Naive thymus-derived CD4-positive, alpha-beta T cell (primary cell): ENCODE data around the gene NOG. TPM values are rescaled to one million over a fixed set of nuclear protein-coding genes. Genes with fewer than 3 reads are reported as not detected.

Source experiments
- ATAC-seq: fragments of 150-1000 bp; cut with Tn5 transposase; 2 replicates; pipeline ENCODE4 v1.10.0; 2021; ENCODE audit warnings: mild to moderate bottlenecking, moderate library complexity
- CTCF ChIA-PET: fragments of 350-600 bp; sonication (Branson Sonifier 250); formaldehyde crosslinking; loops from one replicate; lab custom pipeline; 2021; ENCODE audit warnings: antibody characterized with exemption; lab: Charles Lee
- POLR2A ChIA-PET: fragments of 350-600 bp; sonication (Branson Sonifier 250); formaldehyde crosslinking; loops from one replicate; lab custom pipeline; 2021; ENCODE audit warnings: antibody characterized with exemption, inconsistent platforms; lab: Charles Lee
- DNase-seq, 9 donors: peaks; one replicate each; pipeline versions ENCODE4 v3.0.0 to v3.0.0-alpha.2; 2020 to 2022; ENCODE audit warnings: mixed read lengths in 1 of 9
- H3K27ac ChIP-seq: one replicate; pipeline ENCODE4 v1.7.0; 2013; ENCODE audit warnings: mild to moderate bottlenecking, low read depth, low read length, moderate library complexity
- H3K27me3 ChIP-seq, 2 donors: one replicate each; pipeline ENCODE4 v1.7.0; 2013; ENCODE audit warnings: low read length in 2 of 2, mild to moderate bottlenecking in 2 of 2, moderate library complexity in 2 of 2; ENCODE audit not compliant: control insufficient read depth in 2 of 2, insufficient read depth in 2 of 2
- H3K36me3 ChIP-seq, 3 experiments: 1 replicate in 2 of 3; 2 replicates in 1 of 3; pipeline ENCODE4 v1.7.0; 2013; ENCODE audit warnings: low read length in 3 of 3, mild to moderate bottlenecking in 3 of 3, moderate library complexity in 1 of 3; ENCODE audit not compliant: insufficient read depth in 3 of 3, control insufficient read depth in 2 of 3
- H3K4me1 ChIP-seq, 2 donors: one replicate each; pipeline ENCODE4 v1.7.0; 2013; ENCODE audit warnings: low read length in 2 of 2, mild to moderate bottlenecking in 2 of 2, moderate library complexity in 1 of 2; ENCODE audit not compliant: control insufficient read depth in 2 of 2, insufficient read depth in 2 of 2
- H3K4me3 ChIP-seq: 2 replicates; pipeline ENCODE4 v1.7.0; 2013; ENCODE audit warnings: mild to moderate bottlenecking, low read length
- H3K9me3 ChIP-seq, 3 experiments: 1 replicate in 2 of 3; 2 replicates in 1 of 3; pipeline ENCODE4 v1.7.0; 2013; ENCODE audit warnings: low read length in 3 of 3; ENCODE audit not compliant: control insufficient read depth in 2 of 3
- H3K27ac Mint-ChIP-seq, 9 donors: one replicate each; pipeline ENCODE4 v1.8.0; 2020 to 2022; ENCODE audit warnings: mixed read lengths in 9 of 9, mild to moderate bottlenecking in 8 of 9, moderate library complexity in 5 of 9, inconsistent platforms in 2 of 9
- H3K27me3 Mint-ChIP-seq, 5 donors: one replicate each; pipeline ENCODE4 v1.8.0; 2021 to 2022; ENCODE audit warnings: mixed read lengths in 5 of 5, mild to moderate bottlenecking in 1 of 5
- H3K36me3 Mint-ChIP-seq, 5 donors: one replicate each; pipeline ENCODE4 v1.8.0; 2020 to 2022; ENCODE audit warnings: mixed read lengths in 5 of 5, mild to moderate bottlenecking in 3 of 5, inconsistent platforms in 1 of 5
- H3K4me1 Mint-ChIP-seq, 7 donors: one replicate each; pipeline ENCODE4 v1.8.0; 2020 to 2022; ENCODE audit warnings: mixed read lengths in 7 of 7, mild to moderate bottlenecking in 3 of 7, inconsistent platforms in 1 of 7
- H3K4me3 Mint-ChIP-seq, 10 donors: one replicate each; pipeline ENCODE4 v1.8.0; 2020 to 2022; ENCODE audit warnings: mild to moderate bottlenecking in 10 of 10, mixed read lengths in 10 of 10, moderate library complexity in 6 of 10, inconsistent platforms in 2 of 10
- H3K9me3 Mint-ChIP-seq, 11 donors: one replicate each; pipeline ENCODE4 v1.8.0; 2020 to 2022; ENCODE audit warnings: mixed read lengths in 11 of 11, mild to moderate bottlenecking in 4 of 11, inconsistent platforms in 1 of 11, moderate library complexity in 1 of 11
- intact Hi-C, 2 donors: fragments of 100-400 bp; cut with micrococcal nuclease; formaldehyde crosslinking; loops; one replicate each; pipeline ENCODE4 v1.15.1; 2023
- polyA plus RNA-seq, 2 donors: library from polyadenylated mRNA; unstranded; fragments of 300-500 nt; fragmentation: Illumina TruSeq; gene quantifications; one replicate each; pipeline ENCODE4 v1.2.3, GENCODE V29; 2021
- total RNA-seq, 6 experiments: library from RNA in 5 of 6; stranded (reverse) in 5 of 6; gene quantifications; 1 replicate in 5 of 6; 2 replicates in 1 of 6; pipeline ENCODE4 v1.2.3 and lab custom pipeline; 2021 to 2026

Gene NOG
- total and polyA plus RNA-seq, 7 experiments from 2014 or later, result 0.12 to 169 (median 65.1) TPM

DNA sequence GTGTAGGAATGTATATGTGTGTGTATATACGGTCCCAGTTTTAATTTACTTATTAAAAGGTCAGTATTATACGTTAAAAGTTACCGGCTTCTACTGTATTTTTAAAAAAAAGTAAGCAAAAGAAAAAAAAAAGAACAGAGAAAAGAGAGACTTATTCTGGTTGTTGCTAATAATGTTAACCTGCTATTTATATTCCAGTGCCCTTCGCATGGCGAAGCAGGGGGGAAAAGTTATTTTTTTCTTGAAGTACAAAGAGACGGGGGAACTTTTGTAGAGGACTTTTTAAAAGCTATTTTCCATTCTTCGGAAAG, 1.6 kb downstream of the NOG start:
- Histone ChIP-seq H3K27ac (peak overlapping the region; percentile 71), H3K4me3 (peak overlapping the region; percentile 83), H3K36me3 (peaks cover 0 to 8% (median 0%) of the 10 kb centered on the region in 3 experiments), H3K27me3 (peaks cover 0 to 8% of the 10 kb centered on the region in 2 donors), H3K9me3 (no peaks in the 10 kb centered on the region), H3K4me1 (peaks cover 12 to 23% of the 10 kb centered on the region in 2 donors)
- intact Hi-C loops, result loop anchor here in 1 of 2 donors (5.0 to 10.0 kb wide), 5 partner anchors 317 to 1920 kb away; partner anchors contain the start of genes COIL, MMD, MTMR4 and TRIM25
- Mint-ChIP-seq H3K27ac (peak overlapping the region in 8 of 9 donors; percentile 85 to 99 (median 90)), H3K4me3 (peak overlapping the region in 9 of 10 donors; percentile 76 to 97 (median 94)), H3K36me3 (peaks cover 0 to 2% (median 0%) of the 10 kb centered on the region in 5 donors), H3K27me3 (peaks cover 0 to 66% (median 16%) of the 10 kb centered on the region in 5 donors), H3K9me3 (peaks cover 0 to 3% (median 0%) of the 10 kb centered on the region in 11 donors), H3K4me1 (peaks cover 25 to 42% (median 29%) of the 10 kb centered on the region in 7 donors)
- ATAC-seq, result no peak
- DNase-seq, result peak in 2 of 9 donors; percentile 15 to 19
- POLR2A ChIA-PET, result interaction anchor here (0.6 to 13.8 kb wide), 18 partner anchors 11 to 1740 kb away, joined by 3 to 347 read pairs (median 4); partner anchors contain the start of gene DGKE
- CTCF ChIA-PET, result interaction anchor here (0.6 to 3.0 kb wide), 8 partner anchors 8 to 1070 kb away, joined by 3 to 29 read pairs (median 4); no protein-coding TSS in a partner anchor

DNA sequence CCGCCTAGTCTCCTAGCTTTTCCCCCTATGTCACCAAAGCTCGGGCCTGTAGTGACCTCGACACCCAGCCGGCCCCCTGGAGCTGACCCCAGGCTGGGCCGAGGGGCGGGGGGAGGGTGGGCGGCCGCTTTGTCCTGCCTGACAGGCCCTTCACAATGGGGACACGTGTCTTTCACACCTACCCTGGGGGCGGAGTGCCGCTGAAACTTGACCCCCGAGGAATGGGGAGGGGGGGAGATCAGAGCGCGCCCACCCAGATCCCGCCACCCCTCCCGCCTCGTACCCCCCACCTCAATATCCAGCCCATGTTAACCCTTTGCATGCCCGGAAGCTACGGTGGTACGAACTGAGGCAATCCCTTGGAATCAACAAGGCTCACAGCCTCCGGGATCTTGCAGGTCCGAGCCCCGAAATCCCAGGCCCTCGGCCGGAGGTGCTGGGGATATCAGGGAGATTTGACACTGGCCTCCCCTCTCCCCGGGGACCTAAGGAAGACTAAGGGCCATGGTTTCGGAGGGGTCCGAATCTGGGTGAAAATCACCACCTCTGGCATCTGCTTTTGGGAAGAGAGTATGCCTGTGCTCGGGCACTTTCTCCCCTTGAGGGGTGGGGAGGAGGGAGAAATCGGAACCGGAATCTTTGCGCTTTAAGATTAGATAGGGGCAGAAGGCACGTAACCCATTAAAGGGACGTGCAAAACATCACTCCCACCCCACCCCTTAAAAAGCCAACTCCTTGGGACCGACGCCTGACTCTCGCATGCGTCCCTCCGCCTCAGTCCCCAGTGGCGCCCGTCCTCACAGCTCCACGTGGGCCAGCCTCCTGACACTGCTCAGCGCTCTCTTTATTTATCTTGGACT, 2.6 kb downstream of the NOG start:
- DNase-seq (peak in 4 of 9 donors; percentile 5 to 33 (median 24)), ATAC-seq (no peak)
- peaks cover 0 to 8% of the 10 kb centered on the region in 2 donors for H3K27me3 ChIP-seq
- intact Hi-C loops, result loop anchor here in 1 of 2 donors (5.0 to 10.0 kb wide), 5 partner anchors 316 to 1919 kb away; partner anchors contain the start of genes COIL, MMD, MTMR4 and TRIM25
- ChIA-PET CTCF (interaction anchor here (0.7 to 3.0 kb wide), 6 partner anchors 31 to 183 kb away, joined by 3 to 22 read pairs (median 3); no protein-coding TSS in a partner anchor), POLR2A (interaction anchor here (0.6 to 13.8 kb wide), 11 partner anchors 10 to 1739 kb away, joined by 3 to 347 read pairs (median 12); no protein-coding TSS in a partner anchor)
- peak overlapping the region; percentile 72 for H3K4me3 ChIP-seq
- Mint-ChIP-seq H3K4me1 (peaks cover 25 to 52% (median 38%) of the 10 kb centered on the region in 7 donors), H3K4me3 (peak overlapping the region; percentile 76 to 97 (median 94)), H3K9me3 (peaks cover 0 to 3% (median 0%) of the 10 kb centered on the region in 11 donors), H3K27me3 (peaks cover 0 to 58% (median 11%) of the 10 kb centered on the region in 5 donors), H3K36me3 (peaks cover 0 to 2% (median 0%) of the 10 kb centered on the region in 5 donors), H3K27ac (peak overlapping the region in 8 of 9 donors; percentile 94 to 99 (median 98))
- peaks cover 0 to 8% (median 0%) of the 10 kb centered on the region in 3 experiments for H3K36me3 ChIP-seq
- H3K9me3 ChIP-seq, result no peaks in the 10 kb centered on the region
- H3K4me1 ChIP-seq, result peaks cover 12 to 33% of the 10 kb centered on the region in 2 donors
- H3K27ac ChIP-seq, result peak overlapping the region; percentile 71

DNA sequence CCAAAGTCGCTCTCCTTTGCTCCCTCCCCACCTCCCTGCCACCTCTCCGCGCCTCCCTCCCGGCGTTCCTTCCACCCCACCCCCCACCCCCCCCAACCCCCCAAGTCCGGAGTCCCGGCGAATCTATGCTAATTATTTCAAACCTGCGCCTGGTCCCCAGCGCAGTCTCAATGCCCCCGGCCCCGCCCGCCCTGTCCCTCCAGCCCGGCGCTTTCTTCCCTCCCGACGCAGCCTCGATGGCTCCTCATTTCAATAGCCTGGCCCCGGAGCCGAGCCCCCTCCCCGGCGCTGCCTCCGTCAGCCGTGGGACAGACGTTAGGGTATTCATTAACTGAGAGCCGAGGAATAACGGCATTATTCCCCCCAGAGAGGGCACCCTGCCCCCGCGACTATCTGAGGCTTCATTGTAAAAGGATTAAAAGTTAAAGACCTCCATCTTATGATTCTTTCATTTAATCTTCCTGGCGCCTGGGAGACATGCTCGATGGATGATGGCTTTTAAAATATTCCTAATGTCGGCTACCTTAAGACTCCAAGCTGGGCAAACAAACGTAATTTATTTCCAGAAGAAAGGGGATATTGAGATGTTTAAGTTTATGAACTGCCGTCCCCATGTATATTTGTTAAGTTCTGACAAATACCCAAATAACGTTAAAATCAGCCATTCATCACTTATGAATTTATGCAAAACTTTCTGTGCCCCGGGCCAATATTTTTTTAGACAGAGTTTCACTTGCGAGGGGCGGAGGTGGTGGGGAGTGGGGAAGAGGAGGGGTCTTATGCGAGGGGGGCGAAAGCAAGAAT, 3.4 kb downstream of the NOG start:
- peaks cover 25 to 58% (median 45%) of the 10 kb centered on the region in 7 donors for H3K4me1 Mint-ChIP-seq
- Histone ChIP-seq H3K27me3 (peaks cover 0 to 8% of the 10 kb centered on the region in 2 donors), H3K4me3 (peak overlapping the region; percentile 72), H3K36me3 (peaks cover 0 to 8% (median 0%) of the 10 kb centered on the region in 3 experiments), H3K27ac (peak overlapping the region; percentile 88), H3K9me3 (no peaks in the 10 kb centered on the region), H3K4me1 (peaks cover 12 to 41% of the 10 kb centered on the region in 2 donors)
- H3K9me3 Mint-ChIP-seq, result peaks cover 0 to 3% (median 0%) of the 10 kb centered on the region in 11 donors
- ChIA-PET POLR2A (interaction anchor here (0.6 to 13.8 kb wide), 12 partner anchors 9 to 237 kb away, joined by 3 to 347 read pairs (median 4); partner anchors contain the start of genes C17orf67 and DGKE), CTCF (interaction anchor here (0.9 to 3.1 kb wide), 6 partner anchors 31 to 184 kb away, joined by 3 to 17 read pairs (median 4); no protein-coding TSS in a partner anchor)
- H3K4me3 Mint-ChIP-seq, result peak overlapping the region; percentile 76 to 97 (median 94)
- H3K27me3 Mint-ChIP-seq, result peaks cover 0 to 51% (median 9%) of the 10 kb centered on the region in 5 donors
- ATAC-seq, result no peak
- peaks cover 0 to 2% (median 0%) of the 10 kb centered on the region in 5 donors for H3K36me3 Mint-ChIP-seq
- intact Hi-C loops, result loop anchor here in 1 of 2 donors (5.0 to 10.0 kb wide), 5 partner anchors 315 to 1918 kb away; partner anchors contain the start of genes COIL, MMD, MTMR4 and TRIM25
- DNase-seq, result peak in 3 of 9 donors; percentile 8 to 15 (median 10)
- H3K27ac Mint-ChIP-seq, result peak overlapping the region; percentile 49 to 100 (median 99)

DNA sequence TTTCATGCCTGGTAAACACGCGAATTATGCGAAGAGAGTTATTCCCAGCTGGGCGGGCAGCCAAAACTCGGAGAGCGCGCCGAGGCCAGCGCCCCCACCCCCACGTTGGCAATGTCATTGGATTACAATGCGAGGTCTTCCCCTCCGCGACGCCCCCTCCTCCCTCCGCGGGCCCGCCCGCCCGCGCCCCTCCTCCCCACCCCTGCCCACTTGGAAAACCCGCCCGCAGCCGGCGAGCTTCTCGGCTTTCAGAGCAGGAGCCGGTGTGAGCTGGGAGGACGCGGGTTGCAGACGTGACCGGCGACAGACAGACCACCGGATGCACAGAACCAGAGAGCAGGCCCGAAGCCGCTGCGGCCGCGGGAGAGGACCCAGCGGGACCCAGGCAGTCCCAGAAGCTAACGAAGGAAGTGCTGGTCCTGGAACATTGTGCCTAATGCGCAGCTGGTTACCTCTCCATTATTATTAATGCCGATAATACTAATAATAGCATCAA, 4.0 kb downstream of the NOG start:
- Histone ChIP-seq H3K27me3 (peaks cover 0 to 8% of the 10 kb centered on the region in 2 donors), H3K4me1 (peaks cover 12 to 47% of the 10 kb centered on the region in 2 donors), H3K36me3 (peaks cover 0 to 8% (median 0%) of the 10 kb centered on the region in 3 experiments), H3K27ac (peak overlapping the region; percentile 88), H3K9me3 (no peaks in the 10 kb centered on the region), H3K4me3 (peak overlapping the region; percentile 61)
- POLR2A ChIA-PET, result interaction anchor here (0.6 to 13.8 kb wide), 11 partner anchors 9 to 237 kb away, joined by 3 to 347 read pairs (median 4); partner anchors contain the start of genes C17orf67 and DGKE
- ATAC-seq (no peak), DNase-seq (peak in 3 of 9 donors; percentile 9 to 35 (median 16))
- intact Hi-C loops, result loop anchor here in 1 of 2 donors (5.0 to 10.0 kb wide), 5 partner anchors 315 to 1917 kb away; partner anchors contain the start of genes COIL, MMD, MTMR4 and TRIM25
- Mint-ChIP-seq H3K9me3 (peaks cover 0 to 3% (median 0%) of the 10 kb centered on the region in 11 donors), H3K36me3 (peaks cover 0 to 2% (median 0%) of the 10 kb centered on the region in 5 donors), H3K4me3 (peak overlapping the region; percentile 76 to 97 (median 92)), H3K4me1 (peaks cover 27 to 59% (median 51%) of the 10 kb centered on the region in 7 donors), H3K27me3 (peaks cover 0 to 45% (median 9%) of the 10 kb centered on the region in 5 donors), H3K27ac (peak overlapping the region in 8 of 9 donors; percentile 98 to 100 (median 99))
- CTCF ChIA-PET, result interaction anchor here (0.9 to 3.1 kb wide), 4 partner anchors 32 to 183 kb away, joined by 3 to 17 read pairs (median 10); no protein-coding TSS in a partner anchor

DNA sequence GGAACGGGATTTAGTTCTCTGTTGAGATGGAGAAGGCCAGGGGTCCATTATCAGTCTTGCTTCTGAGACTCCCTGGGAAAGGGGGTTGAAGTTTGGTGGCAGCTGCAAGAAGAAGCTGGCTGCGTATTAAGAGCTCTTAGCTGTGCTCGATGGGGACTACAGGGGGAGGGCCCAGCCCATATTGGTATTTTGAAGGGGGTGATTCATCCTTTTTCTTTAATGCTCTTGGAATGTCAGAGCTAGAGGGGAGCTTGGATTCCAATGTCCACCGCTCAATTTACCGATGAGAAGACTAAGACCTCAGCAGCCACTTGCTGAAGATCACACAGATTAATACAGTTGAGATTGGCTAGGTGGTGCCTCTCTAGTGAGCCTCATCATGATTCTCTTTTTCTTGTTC, 5.0 kb downstream of the NOG start:
- Histone ChIP-seq H3K27me3 (peaks cover 0 to 8% of the 10 kb centered on the region in 2 donors), H3K4me1 (peaks cover 8 to 57% of the 10 kb centered on the region in 2 donors), H3K27ac (peak overlapping the region; percentile 88), H3K36me3 (peaks cover 0 to 8% (median 0%) of the 10 kb centered on the region in 3 experiments), H3K9me3 (no peaks in the 10 kb centered on the region), H3K4me3 (no peak overlapping the region)
- ChIA-PET POLR2A (interaction anchor here (0.7 to 13.8 kb wide), 12 partner anchors 8 to 1738 kb away, joined by 3 to 347 read pairs (median 5); partner anchors contain the start of genes C17orf67 and DGKE), CTCF (interaction anchor here (0.7 to 3.1 kb wide), 5 partner anchors 11 to 485 kb away, joined by 5 to 17 read pairs (median 6); no protein-coding TSS in a partner anchor)
- peaks cover 0 to 2% (median 0%) of the 10 kb centered on the region in 5 donors for H3K36me3 Mint-ChIP-seq
- ATAC-seq (no peak), DNase-seq (no peak)
- H3K9me3 Mint-ChIP-seq, result peaks cover 0 to 3% (median 0%) of the 10 kb centered on the region in 11 donors
- intact Hi-C loops, result loop anchor here in 1 of 2 donors (2.0 to 10.0 kb wide), 6 partner anchors 14 to 1916 kb away; partner anchors contain the start of genes COIL, MMD, MTMR4 and TRIM25
- H3K27ac Mint-ChIP-seq, result peak overlapping the region in 8 of 9 donors; percentile 98 to 100 (median 99)
- peaks cover 34 to 68% (median 61%) of the 10 kb centered on the region in 7 donors for H3K4me1 Mint-ChIP-seq
- peak overlapping the region; percentile 30 to 96 (median 84) for H3K4me3 Mint-ChIP-seq
- H3K27me3 Mint-ChIP-seq, result peaks cover 0 to 41% (median 9%) of the 10 kb centered on the region in 5 donors
